K562 (cell line): ENCODE data around the gene MOSPD2. TPM values are rescaled to one million over a fixed set of nuclear protein-coding genes. Genes with fewer than 3 reads are reported as not detected.

Source experiments
- ARID2 ChIP-seq: fragments of 450-650 bp; IDR thresholded peaks from 2 replicates; pipeline ENCODE4 v1.6.1; 2017; ENCODE audit warnings: antibody characterized with exemption, mild to moderate bottlenecking
- CREB1 ChIP-seq, 2 experiments: sonication (generic) in 1 of 2; formaldehyde crosslinking in 1 of 2; IDR thresholded peaks; 2 replicates each; pipeline versions ENCODE4 v1.6.1 to v1.8.0; 2012 to 2022; ENCODE audit warnings: inconsistent platforms in 1 of 2, mild to moderate bottlenecking in 1 of 2, missing genetic modification reagents in 1 of 2, moderate library complexity in 1 of 2
- CTBP1 ChIP-seq: fragments of 450-650 bp; IDR thresholded peaks from 2 replicates; pipeline ENCODE4 v1.6.1; 2016; ENCODE audit warnings: borderline replicate concordance
- DACH1 ChIP-seq: fragments of 450-650 bp; IDR thresholded peaks from 2 replicates; pipeline ENCODE4 v1.6.1; 2018; ENCODE audit not compliant: partially characterized antibody
- EP400 ChIP-seq: fragments of 450-650 bp; IDR thresholded peaks from 2 replicates; pipeline ENCODE4 v1.6.1; 2017; ENCODE audit warnings: antibody characterized with exemption, mild to moderate bottlenecking, moderate library complexity
- GMEB1 ChIP-seq: fragments of 250-450 bp; sonication (Bioruptor Pico); IDR thresholded peaks from 2 replicates; pipeline ENCODE4 v1.4.0; 2020; ENCODE audit warnings: mild to moderate bottlenecking
- MITF ChIP-seq: IDR thresholded peaks from 2 replicates; pipeline ENCODE4 v1.6.1; 2014; ENCODE audit warnings: antibody characterized with exemption
- MTA1 ChIP-seq: fragments of 450-650 bp; IDR thresholded peaks from 2 replicates; pipeline ENCODE4 v1.6.1; 2017; ENCODE audit warnings: borderline replicate concordance
- POLR2G ChIP-seq: fragments of 200-400 bp; formaldehyde crosslinking; IDR thresholded peaks from 2 replicates; pipeline ENCODE4 v1.6.1; 2017; ENCODE audit warnings: low read depth, mild to moderate bottlenecking, antibody characterized with exemption, low read length, moderate library complexity
- POLR2H ChIP-seq: IDR thresholded peaks from 2 replicates; pipeline ENCODE4 v1.6.1; 2016; ENCODE audit warnings: missing genetic modification characterization, low read depth, mild to moderate bottlenecking, control low read depth, missing compliant biosample characterization, moderate library complexity
- RB1 ChIP-seq: fragments of 450-650 bp; IDR thresholded peaks from 2 replicates; pipeline ENCODE4 v1.6.1; 2017; ENCODE audit warnings: low read depth, mild to moderate bottlenecking
- RBM25 ChIP-seq: fragments of 200-400 bp; formaldehyde crosslinking; IDR thresholded peaks from 2 replicates; pipeline ENCODE4 v1.6.1; 2018; ENCODE audit warnings: low read length, low read depth, moderate library complexity; ENCODE audit not compliant: severe bottlenecking
- VEZF1 ChIP-seq: fragments of 200-800 bp; sonication (Bioruptor generic); IDR thresholded peaks from 2 replicates; pipeline ENCODE4 v1.6.1; 2017; ENCODE audit warnings: missing genetic modification characterization, missing compliant biosample characterization
- ZNF316 ChIP-seq: fragments of 450-650 bp; IDR thresholded peaks from 2 replicates; pipeline ENCODE4 v1.6.1; 2016
- ZNF639 ChIP-seq, 2 experiments: fragments of 200-800 bp in 1 of 2; sonication (Bioruptor generic) in 1 of 2; sonication (generic) in 1 of 2; formaldehyde crosslinking in 1 of 2; IDR thresholded peaks in 1 of 2; conservative IDR thresholded peaks in 1 of 2; 2 replicates each; pipeline versions ENCODE4 v1.5.0 to v1.6.1; 2016 to 2020; ENCODE audit warnings: missing compliant biosample characterization in 1 of 2, missing genetic modification characterization in 1 of 2, missing genetic modification reagents in 1 of 2
- ZNF79 ChIP-seq: fragments of 250-450 bp; sonication (Bioruptor Pico); IDR thresholded peaks from 2 replicates; pipeline ENCODE4 v1.4.0; 2020; ENCODE audit warnings: low read depth, mild to moderate bottlenecking, moderate library complexity
- polyA plus RNA-seq, 8 experiments: library from polyadenylated mRNA; depleted of rRNA in 4 of 8; stranded (reverse) in 5 of 8; unstranded in 3 of 8; fragments of >200 nt; fragmentation: Nextera tagmentation in 2 of 8; fragmentation: Illumina TruSeq in 1 of 8; extraction: Ambion mirVana in 2 of 8; extraction: Trizol in 1 of 8; gene quantifications; 2 replicates each; pipeline versions ENCODE4 v1.2.1 to v1.2.3, GENCODE V29; 2011 to 2014; ENCODE audit warnings: inconsistent platforms in 1 of 8, missing spikeins in 1 of 8
- total RNA-seq, 7 experiments: library from RNA; depleted of rRNA in 6 of 7; stranded (reverse); fragments of >200 nt in 6 of 7; fragmentation: Illumina TruSeq in 2 of 7; extraction: Trizol in 2 of 7; gene quantifications; 2 replicates each; pipeline versions ENCODE4 v1.2.1 to v1.2.3, GENCODE V29; 2011 to 2021; ENCODE audit warnings: low replicate concordance in 1 of 7

Gene MOSPD2
- total and polyA plus RNA-seq, 9 of the 15 experiments (the other 6 are each of a cell fraction or from before 2014, with no cell fraction given), result 3.9 to 12.2 (median 9.2) TPM

- TF ChIP-seq EP400, result peak; percentile 57
- no peak for TF ChIP-seq ZNF79 (CRISPR knock-in tag)
- peak; percentile 69; the same call in 1 of the 2 replicates for TF ChIP-seq MITF
- peak; percentile 53; the same call in 1 of the 2 replicates for TF ChIP-seq GMEB1 (CRISPR knock-in tag)
- TF ChIP-seq POLR2G, result peak; percentile 87
- TF ChIP-seq ZNF639 (CRISPR knock-in tag; conservative IDR thresholded peaks at IDR 0.05 in 1 of 2, IDR thresholded peaks at IDR 0.05 in 1 of 2), result peak in 1 of 2 experiments; percentile 76; a peak in 2 of 4 replicates
- peak; percentile 29 for TF ChIP-seq RB1
- TF ChIP-seq ARID2, result no peak
- 0 out of 2 replicates have a peak, but pooled peaks have one; percentile 19 for TF ChIP-seq CTBP1
- peak; percentile 84 for TF ChIP-seq VEZF1 (CRISPR knock-in tag)
- TF ChIP-seq CREB1 (IDR thresholded peaks at IDR 0.05), result peak; percentile 89
- peak; percentile 76 for TF ChIP-seq CREB1 (CRISPR knock-in tag; IDR thresholded peaks at IDR 0.05)
- TF ChIP-seq POLR2H (tag), result 0 out of 2 replicates have a peak, but pooled peaks have one; percentile 41
- TF ChIP-seq ZNF316, result no peak
- no peak for TF ChIP-seq DACH1
- TF ChIP-seq MTA1, result peak; percentile 92
- TF ChIP-seq RBM25, result peak; percentile 32
Measured at GRCh38 chrX:14872851-14873675, at the start of gene MOSPD2, which contains the start of gene FANCB (continued).
